HepG2 (cell line): ENCODE data around the gene LRRC28. TPM values are rescaled to one million over a fixed set of nuclear protein-coding genes. Genes with fewer than 3 reads are reported as not detected.

ENCODE experiments used
- ATAC-seq: fragments of 200-7000 bp; cut with Tn5 transposase; 3 replicates; pipeline ENCODE4 v1.9.1; 2020; ENCODE audit warnings: mild to moderate bottlenecking, moderate library complexity
- BruUV-seq: library from RNA; stranded (reverse); fragments of 400-500 nt; replicated peaks from 2 replicates; lab custom pipeline; 2021; lab: Mats Ljungman, UMichigan
- CTCF ChIA-PET: fragments of 300-600 bp; formaldehyde crosslinking; extraction: SDS; loops from one replicate; lab custom pipeline; 2021; ENCODE audit warnings: low total read pairs, inconsistent platforms, low intra/inter-chr PET ratio; lab: Yijun Ruan, JAX
- POLR2A ChIA-PET: fragments of 350-600 bp; sonication (Branson Sonifier 250); formaldehyde crosslinking; loops from one replicate; lab custom pipeline; 2020; ENCODE audit warnings: antibody characterized with exemption, inconsistent platforms; lab: Yijun Ruan, JAX
- DNase-seq: peaks from one replicate; pipeline ENCODE4 v3.0.0-alpha.2; 2015; ENCODE audit warnings: low spot score
- FAIRE-seq: peaks from 3 replicates; lab custom pipeline; 2011; peaks lifted over from hg19 to GRCh38; lab: Jason Lieb, UNC
- H2AFZ ChIP-seq: one replicate; pipeline ENCODE4 v1.6.1; 2011; ENCODE audit warnings: low read length, inconsistent platforms
- H3K27ac ChIP-seq: fragments of 300-600 bp; 3 replicates; pipeline ENCODE4 v1.8.0; 2011; ENCODE audit warnings: mixed run types, mild to moderate bottlenecking, mixed read lengths, low read length, inconsistent platforms; ENCODE audit not compliant: insufficient read depth; ENCODE audit errors: extremely low read length
- H3K27me3 ChIP-seq, 2 experiments: fragments of 200-600 bp in 1 of 2; 2 replicates in 1 of 2; 3 replicates in 1 of 2; pipeline versions ENCODE4 v1.6.0 to v1.8.0; 2011; ENCODE audit warnings: low read length in 2 of 2, mild to moderate bottlenecking in 2 of 2, moderate library complexity in 2 of 2, inconsistent platforms in 1 of 2; ENCODE audit not compliant: insufficient read depth in 2 of 2, control insufficient read depth in 1 of 2
- H3K36me3 ChIP-seq, 2 experiments: fragments of 200-600 bp in 1 of 2; replicated peaks in 1 of 2; 2 replicates in 1 of 2; 3 replicates in 1 of 2; pipeline versions ENCODE4 v1.5.1 to v1.8.0; 2011; ENCODE audit warnings: low read length in 2 of 2, inconsistent platforms in 1 of 2; ENCODE audit not compliant: insufficient read depth in 2 of 2, control insufficient read depth in 1 of 2
- H3K4me1 ChIP-seq: 2 replicates; pipeline ENCODE4 v1.5.1; 2012; ENCODE audit warnings: low read length, inconsistent platforms; ENCODE audit not compliant: insufficient read depth
- H3K4me2 ChIP-seq: 2 replicates; pipeline ENCODE4 v1.6.0; 2011; ENCODE audit warnings: low read depth, low read length, inconsistent platforms
- H3K4me3 ChIP-seq, 3 experiments: fragments of 200-600 bp in 1 of 3; sonication (generic), shearing (Covaris generic) in 1 of 3; replicated peaks in 1 of 3; 2 replicates each; pipeline ENCODE4 v1.5.1; 2011 to 2016; ENCODE audit warnings: low read length in 3 of 3, inconsistent platforms in 2 of 3, low read depth in 2 of 3, mild to moderate bottlenecking in 2 of 3, control low read depth in 1 of 3, mixed read lengths in 1 of 3; ENCODE audit not compliant: insufficient read depth in 1 of 3
- H3K79me2 ChIP-seq: one replicate; pipeline ENCODE4 v1.6.1; 2011; ENCODE audit warnings: low read length, inconsistent platforms; ENCODE audit not compliant: insufficient read depth
- H3K9ac ChIP-seq: 2 replicates; pipeline ENCODE4 v1.6.0; 2011; ENCODE audit warnings: mild to moderate bottlenecking, low read depth, low read length, inconsistent platforms; ENCODE audit not compliant: insufficient read depth
- H3K9me3 ChIP-seq: 2 replicates; pipeline ENCODE4 v1.5.1; 2012; ENCODE audit warnings: mild to moderate bottlenecking, low read length
- H4K20me1 ChIP-seq: 2 replicates; pipeline ENCODE4 v1.6.0; 2011; ENCODE audit warnings: inconsistent platforms, mild to moderate bottlenecking, low read length, moderate library complexity; ENCODE audit not compliant: insufficient read depth
- MED1 ChIP-seq: sonication (generic); formaldehyde crosslinking; IDR thresholded peaks from 2 replicates; pipeline ENCODE4 v1.4.0; 2020; ENCODE audit warnings: missing genetic modification reagents
- PCBP1 ChIP-seq: fragments of 200-400 bp; formaldehyde crosslinking; IDR thresholded peaks from 2 replicates; pipeline ENCODE4 v1.6.1; 2017; ENCODE audit warnings: mild to moderate bottlenecking, low read depth, low read length, borderline replicate concordance
- RARG ChIP-seq: sonication (generic); formaldehyde crosslinking; IDR thresholded peaks from 2 replicates; pipeline ENCODE4 v1.4.0; 2020; ENCODE audit warnings: low read depth, mild to moderate bottlenecking, missing genetic modification reagents
- ZBTB21 ChIP-seq: sonication (generic); formaldehyde crosslinking; IDR thresholded peaks from 2 replicates; pipeline ENCODE4 v1.4.0; 2020; ENCODE audit warnings: missing genetic modification reagents
- ZFYVE20 ChIP-seq: sonication (generic); formaldehyde crosslinking; IDR thresholded peaks from 2 replicates; pipeline ENCODE4 v1.8.0; 2023; ENCODE audit warnings: low read depth, mild to moderate bottlenecking, moderate library complexity, missing genetic modification reagents, borderline replicate concordance
- ZNF274 ChIP-seq: sonication (generic); formaldehyde crosslinking; IDR thresholded peaks from 2 replicates; pipeline ENCODE4 v1.5.1; 2020; ENCODE audit warnings: mild to moderate bottlenecking, missing genetic modification reagents
- ZNF33A ChIP-seq: sonication (generic); formaldehyde crosslinking; IDR thresholded peaks from 2 replicates; pipeline ENCODE4 v1.5.1; 2020; ENCODE audit warnings: missing genetic modification reagents, mild to moderate bottlenecking, moderate library complexity, borderline replicate concordance
- ZNF75D ChIP-seq: sonication (generic); formaldehyde crosslinking; IDR thresholded peaks from 2 replicates; pipeline ENCODE4 v1.8.1; 2023; ENCODE audit warnings: missing genetic modification reagents, mild to moderate bottlenecking, borderline replicate concordance
- WGBS: methylation state at CpG from one replicate; pipeline ENCODE4 v1.1.6; 2017; ENCODE audit warnings: low lambda C conversion rate; 5-methylcytosine and 5-hydroxymethylcytosine counted together
- in situ Hi-C: cut with HindIII; loops from 2 replicates; pipeline ENCODE4 v1.10.0; 2017; ENCODE audit warnings: low pct_unique_long_range_greater_than_20kb; ENCODE audit not compliant: extremely low pct_ligation_motif_present
- intact Hi-C: fragments of 100-400 bp; cut with micrococcal nuclease; formaldehyde crosslinking; loops from one replicate; pipeline ENCODE4 v1.10.0; 2022; ENCODE audit not compliant: unreplicated experiment
- polyA plus RNA-seq, 8 experiments: library from polyadenylated mRNA; depleted of rRNA in 3 of 8; stranded (reverse) in 7 of 8; unstranded in 1 of 8; fragments of >200 nt; fragmentation: Illumina TruSeq in 4 of 8; extraction: Trizol in 4 of 8; gene quantifications; 2 replicates each; pipeline versions ENCODE4 v1.2.1 to v1.2.3, GENCODE V29; 2011 to 2016; ENCODE audit warnings: low read depth in 4 of 8, missing spikeins in 1 of 8, mixed read lengths in 1 of 8; ENCODE audit not compliant: insufficient read depth in 1 of 8
- total RNA-seq, 5 experiments: library from RNA; depleted of rRNA; stranded (reverse); fragments of >200 nt; fragmentation: Illumina TruSeq; extraction: Trizol; gene quantifications; 2 replicates each; pipeline ENCODE4 v1.2.3, GENCODE V29; 2016; ENCODE audit warnings: low read depth in 1 of 5
- TF ChIP-seq, protein P1 (sequence below): sonication (generic); formaldehyde crosslinking; IDR thresholded peaks from 2 replicates; pipeline ENCODE4 v1.5.0; 2020; ENCODE audit warnings: mild to moderate bottlenecking, missing genetic modification reagents
- TF ChIP-seq, protein P2 (sequence below): sonication (generic); formaldehyde crosslinking; conservative IDR thresholded peaks from 2 replicates; pipeline ENCODE4 v1.8.0; 2022; ENCODE audit warnings: mild to moderate bottlenecking, moderate library complexity, missing genetic modification reagents
- TF ChIP-seq, protein P3 (sequence below): IDR thresholded peaks from 2 replicates; pipeline ENCODE4 v1.6.1; 2018; ENCODE audit warnings: missing genetic modification reagents, mild to moderate bottlenecking, missing compliant biosample characterization

The LRRC28 gene
- total and polyA plus RNA-seq, 2 of the 13 experiments (the other 11 are each of a cell fraction or from before 2014, with no cell fraction given), result 17.5 to 21.3 TPM

DNA sequence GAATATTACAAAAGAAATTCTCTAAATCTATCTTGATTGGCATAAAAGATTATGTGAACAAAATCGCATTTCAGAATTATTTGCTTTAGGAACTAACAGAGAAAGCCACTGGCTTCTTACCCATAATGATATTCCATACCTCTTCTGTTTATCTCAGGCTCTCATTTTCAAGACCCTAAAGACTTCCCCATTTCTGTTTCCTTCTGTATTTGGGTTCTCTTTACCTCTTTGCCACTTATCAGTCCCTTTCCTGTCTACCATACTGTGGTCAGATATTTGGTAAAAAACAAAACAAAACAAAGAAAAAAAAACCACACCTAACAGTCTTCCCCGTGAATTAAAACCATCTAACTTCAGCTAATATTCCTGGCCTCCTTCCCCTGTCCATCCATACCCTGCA, 108.5 kb downstream of the LRRC28 start:
- WGBS, result 93% methylated on average over 2 of the region's 2 CpGs
- H4K20me1 ChIP-seq, result no peaks in the 10 kb centered on the region
- no peak overlapping the region for H3K9ac ChIP-seq
- H3K4me1 ChIP-seq, result no peaks in the 10 kb centered on the region
- no peak overlapping the region for H3K4me3 ChIP-seq
- FAIRE-seq (no peak), DNase-seq (no peak), ATAC-seq (no peak)
- no peaks in the 10 kb centered on the region for H3K27me3 ChIP-seq
- TF ChIP-seq RARG (CRISPR knock-in tag), result no peak
- TF ChIP-seq, protein P1, sequence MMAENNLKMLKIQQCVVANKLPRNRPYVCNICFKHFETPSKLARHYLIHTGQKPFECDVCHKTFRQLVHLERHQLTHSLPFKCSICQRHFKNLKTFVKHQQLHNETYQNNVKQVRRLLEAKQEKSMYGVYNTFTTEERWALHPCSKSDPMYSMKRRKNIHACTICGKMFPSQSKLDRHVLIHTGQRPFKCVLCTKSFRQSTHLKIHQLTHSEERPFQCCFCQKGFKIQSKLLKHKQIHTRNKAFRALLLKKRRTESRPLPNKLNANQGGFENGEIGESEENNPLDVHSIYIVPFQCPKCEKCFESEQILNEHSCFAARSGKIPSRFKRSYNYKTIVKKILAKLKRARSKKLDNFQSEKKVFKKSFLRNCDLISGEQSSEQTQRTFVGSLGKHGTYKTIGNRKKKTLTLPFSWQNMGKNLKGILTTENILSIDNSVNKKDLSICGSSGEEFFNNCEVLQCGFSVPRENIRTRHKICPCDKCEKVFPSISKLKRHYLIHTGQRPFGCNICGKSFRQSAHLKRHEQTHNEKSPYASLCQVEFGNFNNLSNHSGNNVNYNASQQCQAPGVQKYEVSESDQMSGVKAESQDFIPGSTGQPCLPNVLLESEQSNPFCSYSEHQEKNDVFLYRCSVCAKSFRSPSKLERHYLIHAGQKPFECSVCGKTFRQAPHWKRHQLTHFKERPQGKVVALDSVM (CRISPR knock-in tag), result no peak
- TF ChIP-seq, protein P2, sequence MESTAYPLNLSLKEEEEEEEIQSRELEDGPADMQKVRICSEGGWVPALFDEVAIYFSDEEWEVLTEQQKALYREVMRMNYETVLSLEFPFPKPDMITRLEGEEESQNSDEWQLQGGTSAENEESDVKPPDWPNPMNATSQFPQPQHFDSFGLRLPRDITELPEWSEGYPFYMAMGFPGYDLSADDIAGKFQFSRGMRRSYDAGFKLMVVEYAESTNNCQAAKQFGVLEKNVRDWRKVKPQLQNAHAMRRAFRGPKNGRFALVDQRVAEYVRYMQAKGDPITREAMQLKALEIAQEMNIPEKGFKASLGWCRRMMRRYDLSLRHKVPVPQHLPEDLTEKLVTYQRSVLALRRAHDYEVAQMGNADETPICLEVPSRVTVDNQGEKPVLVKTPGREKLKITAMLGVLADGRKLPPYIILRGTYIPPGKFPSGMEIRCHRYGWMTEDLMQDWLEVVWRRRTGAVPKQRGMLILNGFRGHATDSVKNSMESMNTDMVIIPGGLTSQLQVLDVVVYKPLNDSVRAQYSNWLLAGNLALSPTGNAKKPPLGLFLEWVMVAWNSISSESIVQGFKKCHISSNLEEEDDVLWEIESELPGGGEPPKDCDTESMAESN (CRISPR knock-in tag), result no peak
- no peak for TF ChIP-seq PCBP1
- no peak for TF ChIP-seq ZFYVE20
- TF ChIP-seq MED1 (CRISPR knock-in tag), result no peak
- TF ChIP-seq ZBTB21, result no peak
- no peak for TF ChIP-seq ZNF274 (CRISPR knock-in tag)
- no peak for TF ChIP-seq ZNF33A (CRISPR knock-in tag)
- TF ChIP-seq ZNF75D (CRISPR knock-in tag), result no peak
- TF ChIP-seq, protein P3, sequence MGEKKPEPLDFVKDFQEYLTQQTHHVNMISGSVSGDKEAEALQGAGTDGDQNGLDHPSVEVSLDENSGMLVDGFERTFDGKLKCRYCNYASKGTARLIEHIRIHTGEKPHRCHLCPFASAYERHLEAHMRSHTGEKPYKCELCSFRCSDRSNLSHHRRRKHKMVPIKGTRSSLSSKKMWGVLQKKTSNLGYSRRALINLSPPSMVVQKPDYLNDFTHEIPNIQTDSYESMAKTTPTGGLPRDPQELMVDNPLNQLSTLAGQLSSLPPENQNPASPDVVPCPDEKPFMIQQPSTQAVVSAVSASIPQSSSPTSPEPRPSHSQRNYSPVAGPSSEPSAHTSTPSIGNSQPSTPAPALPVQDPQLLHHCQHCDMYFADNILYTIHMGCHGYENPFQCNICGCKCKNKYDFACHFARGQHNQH (CRISPR knock-in tag), result no peak
- no peak overlapping the region for H3K4me2 ChIP-seq
- no peak overlapping the region for H3K27ac ChIP-seq
- intact Hi-C loops, result loop anchor here (5.0 kb wide), 1 partner anchor 72 kb away; no protein-coding TSS in a partner anchor
- H3K36me3 ChIP-seq, result no peaks in the 10 kb centered on the region; a peak in 1 of 5 replicates
- H3K9me3 ChIP-seq, result no peaks in the 10 kb centered on the region
- ChIA-PET CTCF (no interaction called here), POLR2A (no interaction called here)
- no peaks in the 10 kb centered on the region for H3K79me2 ChIP-seq
- no TSS peak for BruUV-seq
- in situ Hi-C loops, result no loop called here
- H2AFZ ChIP-seq, result no peak overlapping the region
